IMR-90 (cell line): ENCODE measurements around the gene MAP1LC3A.

Source experiments
- BHLHE40 ChIP-seq: fragments of 150-350 bp; IDR thresholded peaks from 2 replicates; pipeline ENCODE4 v1.6.1; 2016; ENCODE audit warnings: mild to moderate bottlenecking, low read depth, low read length
- CEBPB ChIP-seq: IDR thresholded peaks from 2 replicates; pipeline ENCODE4 v1.6.1; 2012; ENCODE audit warnings: low read depth, low read length, improper control_type of control experiment
- FOS ChIP-seq: fragments of 150-350 bp; IDR thresholded peaks from 2 replicates; pipeline ENCODE4 v1.6.1; 2016; ENCODE audit warnings: low read depth, low read length
- MAFK ChIP-seq: IDR thresholded peaks from 2 replicates; pipeline ENCODE4 v1.6.1; 2012; ENCODE audit warnings: low read depth, low read length, improper control_type of control experiment
- MXI1 ChIP-seq: IDR thresholded peaks from 2 replicates; pipeline ENCODE4 v1.6.1; 2012; ENCODE audit warnings: low read depth, mild to moderate bottlenecking, low read length, moderate library complexity, borderline replicate concordance
- POLR2A ChIP-seq: IDR thresholded peaks from 2 replicates; pipeline ENCODE4 v1.6.1; 2012; ENCODE audit warnings: mild to moderate bottlenecking, low read depth, low read length
- RAD21 ChIP-seq: IDR thresholded peaks from 2 replicates; pipeline ENCODE4 v1.6.1; 2012; ENCODE audit warnings: low read length, improper control_type of control experiment
- RCOR1 ChIP-seq: IDR thresholded peaks from 2 replicates; pipeline ENCODE4 v1.6.1; 2012; ENCODE audit warnings: mild to moderate bottlenecking, low read length, improper control_type of control experiment; ENCODE audit not compliant: insufficient replicate concordance
- RFX5 ChIP-seq: IDR thresholded peaks from 2 replicates; pipeline ENCODE4 v1.8.0; 2012; ENCODE audit warnings: low read depth, mild to moderate bottlenecking, low read length, moderate library complexity
- SMC3 ChIP-seq: fragments of 150-350 bp; IDR thresholded peaks from 2 replicates; pipeline ENCODE4 v1.6.1; 2016; ENCODE audit warnings: low read depth, mild to moderate bottlenecking, antibody characterized with exemption, low read length, moderate library complexity
- TF ChIP-seq, protein P1 (sequence below): conservative IDR thresholded peaks from 2 replicates; pipeline ENCODE4 v1.5.1; 2012; ENCODE audit warnings: mild to moderate bottlenecking, low read depth, low read length, improper control_type of control experiment
- TF ChIP-seq, protein P2 (sequence below): fragments of 150-350 bp; IDR thresholded peaks from 2 replicates; pipeline ENCODE4 v1.6.1; 2017; ENCODE audit warnings: mild to moderate bottlenecking, antibody characterized with exemption, low read length, low read depth
- TF ChIP-seq, protein P3 (sequence below): fragments of 150-350 bp; IDR thresholded peaks from 2 replicates; pipeline ENCODE4 v1.6.1; 2016; ENCODE audit warnings: low read depth, mild to moderate bottlenecking, low read length, moderate library complexity, borderline replicate concordance

DNA sequence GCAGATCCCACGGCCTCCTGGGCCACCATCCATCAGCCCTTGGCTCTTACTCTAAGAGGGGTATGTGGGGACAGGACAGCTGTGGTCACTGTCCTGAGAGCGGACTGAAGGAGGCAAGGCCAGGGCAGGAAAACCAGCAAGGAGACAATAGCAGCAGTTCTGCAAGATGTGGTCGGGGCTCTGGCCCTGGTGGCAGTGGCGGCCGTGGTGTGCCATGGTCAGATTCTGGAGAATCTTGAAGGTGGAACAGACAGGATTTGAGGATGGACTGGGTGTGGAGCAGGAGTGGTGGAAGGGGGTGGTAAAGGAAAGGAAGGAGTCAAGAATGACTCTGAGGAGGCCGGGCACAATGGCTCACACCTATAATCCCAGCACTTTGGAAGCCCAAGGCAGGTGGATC lies 5.9 kb upstream of the MAP1LC3A start:
- TF ChIP-seq RCOR1 (no peak), POLR2A (no peak), SMC3 (no peak), FOS (no peak), RAD21 (no peak), MXI1 (no peak), RFX5 (no peak), BHLHE40 (no peak), CEBPB (no peak), MAFK (no peak)
- TF ChIP-seq, protein P1, sequence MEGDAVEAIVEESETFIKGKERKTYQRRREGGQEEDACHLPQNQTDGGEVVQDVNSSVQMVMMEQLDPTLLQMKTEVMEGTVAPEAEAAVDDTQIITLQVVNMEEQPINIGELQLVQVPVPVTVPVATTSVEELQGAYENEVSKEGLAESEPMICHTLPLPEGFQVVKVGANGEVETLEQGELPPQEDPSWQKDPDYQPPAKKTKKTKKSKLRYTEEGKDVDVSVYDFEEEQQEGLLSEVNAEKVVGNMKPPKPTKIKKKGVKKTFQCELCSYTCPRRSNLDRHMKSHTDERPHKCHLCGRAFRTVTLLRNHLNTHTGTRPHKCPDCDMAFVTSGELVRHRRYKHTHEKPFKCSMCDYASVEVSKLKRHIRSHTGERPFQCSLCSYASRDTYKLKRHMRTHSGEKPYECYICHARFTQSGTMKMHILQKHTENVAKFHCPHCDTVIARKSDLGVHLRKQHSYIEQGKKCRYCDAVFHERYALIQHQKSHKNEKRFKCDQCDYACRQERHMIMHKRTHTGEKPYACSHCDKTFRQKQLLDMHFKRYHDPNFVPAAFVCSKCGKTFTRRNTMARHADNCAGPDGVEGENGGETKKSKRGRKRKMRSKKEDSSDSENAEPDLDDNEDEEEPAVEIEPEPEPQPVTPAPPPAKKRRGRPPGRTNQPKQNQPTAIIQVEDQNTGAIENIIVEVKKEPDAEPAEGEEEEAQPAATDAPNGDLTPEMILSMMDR: no peak
- TF ChIP-seq, protein P2, sequence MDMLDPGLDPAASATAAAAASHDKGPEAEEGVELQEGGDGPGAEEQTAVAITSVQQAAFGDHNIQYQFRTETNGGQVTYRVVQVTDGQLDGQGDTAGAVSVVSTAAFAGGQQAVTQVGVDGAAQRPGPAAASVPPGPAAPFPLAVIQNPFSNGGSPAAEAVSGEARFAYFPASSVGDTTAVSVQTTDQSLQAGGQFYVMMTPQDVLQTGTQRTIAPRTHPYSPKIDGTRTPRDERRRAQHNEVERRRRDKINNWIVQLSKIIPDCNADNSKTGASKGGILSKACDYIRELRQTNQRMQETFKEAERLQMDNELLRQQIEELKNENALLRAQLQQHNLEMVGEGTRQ: no peak
- TF ChIP-seq, protein P3, sequence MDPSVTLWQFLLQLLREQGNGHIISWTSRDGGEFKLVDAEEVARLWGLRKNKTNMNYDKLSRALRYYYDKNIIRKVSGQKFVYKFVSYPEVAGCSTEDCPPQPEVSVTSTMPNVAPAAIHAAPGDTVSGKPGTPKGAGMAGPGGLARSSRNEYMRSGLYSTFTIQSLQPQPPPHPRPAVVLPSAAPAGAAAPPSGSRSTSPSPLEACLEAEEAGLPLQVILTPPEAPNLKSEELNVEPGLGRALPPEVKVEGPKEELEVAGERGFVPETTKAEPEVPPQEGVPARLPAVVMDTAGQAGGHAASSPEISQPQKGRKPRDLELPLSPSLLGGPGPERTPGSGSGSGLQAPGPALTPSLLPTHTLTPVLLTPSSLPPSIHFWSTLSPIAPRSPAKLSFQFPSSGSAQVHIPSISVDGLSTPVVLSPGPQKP: no peak
